Measurements from ENCODE around the gene ADORA2A.

Gene ADORA2A

DNA sequence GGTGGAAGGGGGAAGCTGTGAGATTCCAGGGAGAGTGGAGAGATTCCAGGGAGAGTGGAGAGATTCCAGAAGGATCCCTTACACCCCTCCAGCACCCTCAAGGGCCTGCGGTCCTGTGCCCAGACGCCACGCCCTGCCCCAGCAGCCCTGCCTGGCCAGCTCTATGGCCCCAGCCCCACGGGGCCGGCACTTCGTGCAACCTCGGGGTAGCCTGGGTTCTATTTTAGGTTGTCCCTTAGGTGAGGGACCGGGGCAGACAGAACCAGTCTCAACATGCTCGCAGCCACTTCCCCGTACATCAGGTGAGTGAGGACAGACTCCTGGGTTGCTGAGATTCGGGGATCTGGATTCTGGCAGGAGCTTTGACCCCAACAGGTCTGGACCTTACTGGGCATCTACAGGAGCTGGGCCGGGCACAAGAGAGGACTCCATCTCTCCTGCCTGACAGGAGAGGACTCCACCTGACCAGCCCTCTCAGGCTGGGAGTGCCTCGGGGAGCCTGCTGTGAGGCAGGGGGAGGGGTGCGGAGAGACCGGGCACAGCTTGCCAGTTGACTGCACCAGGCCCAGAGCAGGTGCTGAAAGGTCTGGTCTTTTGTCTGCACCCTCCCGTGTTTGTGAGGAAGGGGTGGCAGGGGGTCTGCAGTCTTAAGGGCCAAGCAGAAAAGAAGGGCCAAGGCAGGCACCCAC is 8.5 kb upstream of the ADORA2A start:
- TF ChIP-seq, protein P1, sequence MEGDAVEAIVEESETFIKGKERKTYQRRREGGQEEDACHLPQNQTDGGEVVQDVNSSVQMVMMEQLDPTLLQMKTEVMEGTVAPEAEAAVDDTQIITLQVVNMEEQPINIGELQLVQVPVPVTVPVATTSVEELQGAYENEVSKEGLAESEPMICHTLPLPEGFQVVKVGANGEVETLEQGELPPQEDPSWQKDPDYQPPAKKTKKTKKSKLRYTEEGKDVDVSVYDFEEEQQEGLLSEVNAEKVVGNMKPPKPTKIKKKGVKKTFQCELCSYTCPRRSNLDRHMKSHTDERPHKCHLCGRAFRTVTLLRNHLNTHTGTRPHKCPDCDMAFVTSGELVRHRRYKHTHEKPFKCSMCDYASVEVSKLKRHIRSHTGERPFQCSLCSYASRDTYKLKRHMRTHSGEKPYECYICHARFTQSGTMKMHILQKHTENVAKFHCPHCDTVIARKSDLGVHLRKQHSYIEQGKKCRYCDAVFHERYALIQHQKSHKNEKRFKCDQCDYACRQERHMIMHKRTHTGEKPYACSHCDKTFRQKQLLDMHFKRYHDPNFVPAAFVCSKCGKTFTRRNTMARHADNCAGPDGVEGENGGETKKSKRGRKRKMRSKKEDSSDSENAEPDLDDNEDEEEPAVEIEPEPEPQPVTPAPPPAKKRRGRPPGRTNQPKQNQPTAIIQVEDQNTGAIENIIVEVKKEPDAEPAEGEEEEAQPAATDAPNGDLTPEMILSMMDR (IDR thresholded peaks at IDR 0.05; ENCODE audit: extremely low read depth, missing control alignments) = no peak
- no peak for DNase-seq (ENCODE audit: low spot score)

DNA sequence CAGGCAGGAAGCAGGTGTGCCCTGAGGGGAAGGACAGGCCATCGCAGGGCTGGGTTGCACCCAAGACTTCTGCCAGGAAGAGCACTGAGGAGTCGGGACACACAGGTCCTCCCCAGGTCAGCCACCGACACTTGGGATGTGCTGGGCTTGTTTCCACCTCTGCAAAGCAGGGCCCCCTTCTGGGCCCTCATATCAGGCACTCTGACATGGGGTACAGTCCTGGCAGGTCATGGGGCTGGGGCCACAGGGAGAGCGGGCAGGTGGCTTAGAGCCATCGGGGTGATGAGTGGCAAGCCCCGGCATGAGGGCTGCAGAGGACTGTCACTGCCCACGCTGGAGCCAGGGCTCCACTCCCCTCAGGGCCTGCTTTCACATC is 7.9 kb upstream of the ADORA2A start:
- TF ChIP-seq, protein P1 (IDR thresholded peaks at IDR 0.05; ENCODE audit: extremely low read depth, missing control alignments) = no peak
- no peak for DNase-seq (ENCODE audit: low spot score)

DNA sequence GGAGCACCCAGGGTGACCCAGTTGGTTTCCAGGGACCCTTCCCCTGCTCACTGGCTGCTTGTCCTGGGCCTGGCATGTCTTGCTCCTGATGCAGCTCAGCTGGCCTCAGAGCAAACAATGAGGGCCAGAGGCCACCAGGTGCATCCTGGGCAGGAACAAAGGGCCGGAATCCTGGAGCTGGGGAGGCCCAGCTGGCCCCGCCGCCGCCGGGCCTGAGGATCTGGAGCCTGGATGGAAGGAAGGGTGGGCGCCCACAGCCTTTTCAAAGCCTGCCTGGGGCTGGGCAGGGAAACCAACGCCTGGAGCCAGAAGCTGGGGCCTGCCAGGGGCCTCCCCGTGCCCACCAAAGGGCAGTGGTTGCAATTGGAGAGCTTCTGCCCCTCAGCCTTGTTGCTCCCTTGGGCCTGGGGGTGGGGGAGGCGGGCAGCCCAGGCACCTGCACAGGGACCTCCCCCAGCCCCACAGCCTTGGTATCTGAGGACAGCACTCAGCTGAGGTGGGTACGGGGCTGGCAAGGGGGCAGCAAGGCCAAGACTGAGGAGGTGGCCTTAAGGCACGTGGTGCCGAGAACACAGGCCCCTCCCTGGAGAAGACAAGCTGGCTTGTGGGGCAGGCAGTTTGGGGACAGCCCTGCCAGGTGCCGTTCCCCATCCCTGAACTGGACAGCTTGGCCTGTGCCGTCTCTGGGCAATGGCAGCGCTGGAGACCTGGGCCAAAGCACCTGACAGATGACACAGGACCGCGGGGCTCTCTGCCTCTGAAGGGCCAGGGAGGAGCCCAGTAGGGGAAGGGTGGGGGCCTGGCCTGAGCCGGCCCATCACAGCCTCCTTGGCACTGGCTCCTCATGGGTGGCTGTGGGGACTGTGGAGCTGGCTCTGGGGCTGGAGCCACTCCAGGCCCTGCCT is 7.1 kb upstream of the ADORA2A start:
- TF ChIP-seq, protein P1 (IDR thresholded peaks at IDR 0.05; ENCODE audit: extremely low read depth, missing control alignments) = no peak
- DNase-seq (ENCODE audit: low spot score) = no peak

DNA sequence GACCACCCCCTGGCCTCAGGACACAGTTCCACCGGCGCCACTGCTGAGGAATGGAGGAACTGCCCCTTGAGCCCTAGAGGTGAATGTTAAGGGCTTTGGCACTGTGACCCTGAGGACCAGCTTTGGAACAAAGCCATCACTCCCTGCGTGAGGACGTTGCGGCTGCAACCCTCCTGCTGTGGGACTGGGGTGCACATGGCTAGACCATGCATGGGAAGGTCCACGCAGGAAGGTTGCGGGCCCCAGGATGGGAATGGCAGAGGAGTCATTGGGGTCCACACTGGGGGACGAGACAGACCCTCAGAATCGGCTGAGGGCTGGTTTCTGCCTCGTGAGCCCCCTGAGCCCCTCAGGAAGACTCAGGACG is 6.4 kb upstream of the ADORA2A start:
- no peak for DNase-seq (ENCODE audit: low spot score)
- TF ChIP-seq, protein P1 (IDR thresholded peaks at IDR 0.05; ENCODE audit: extremely low read depth, missing control alignments) = no peak

DNA sequence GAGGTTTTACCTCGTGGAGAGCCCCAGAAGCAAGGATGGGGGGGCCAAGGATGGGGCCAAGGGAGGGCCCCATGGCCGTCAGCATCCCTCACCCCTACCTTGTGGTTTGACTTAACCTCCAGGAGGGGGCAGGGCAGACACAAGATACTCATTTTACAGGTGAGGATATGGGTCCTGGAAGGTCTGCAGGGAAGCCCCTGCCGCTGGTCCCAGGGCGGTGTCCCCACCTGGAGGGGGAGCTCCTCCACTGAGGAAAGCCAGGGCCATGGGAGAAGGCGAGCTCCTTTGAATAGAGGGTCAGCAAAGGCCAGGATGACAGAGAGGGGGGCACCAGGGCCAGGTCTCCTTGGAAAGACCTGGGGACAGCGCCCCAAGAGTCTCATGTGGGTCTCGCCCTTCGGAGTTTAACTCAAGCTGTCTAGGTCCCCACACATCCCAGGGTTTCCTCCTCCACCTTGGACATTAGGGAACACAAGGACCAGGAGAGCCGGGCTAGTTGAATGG is 5.9 kb upstream of the ADORA2A start:
- TF ChIP-seq, protein P1 (IDR thresholded peaks at IDR 0.05; ENCODE audit: extremely low read depth, missing control alignments) = peak; percentile 11
- DNase-seq (ENCODE audit: low spot score) = peak; percentile 77

DNA sequence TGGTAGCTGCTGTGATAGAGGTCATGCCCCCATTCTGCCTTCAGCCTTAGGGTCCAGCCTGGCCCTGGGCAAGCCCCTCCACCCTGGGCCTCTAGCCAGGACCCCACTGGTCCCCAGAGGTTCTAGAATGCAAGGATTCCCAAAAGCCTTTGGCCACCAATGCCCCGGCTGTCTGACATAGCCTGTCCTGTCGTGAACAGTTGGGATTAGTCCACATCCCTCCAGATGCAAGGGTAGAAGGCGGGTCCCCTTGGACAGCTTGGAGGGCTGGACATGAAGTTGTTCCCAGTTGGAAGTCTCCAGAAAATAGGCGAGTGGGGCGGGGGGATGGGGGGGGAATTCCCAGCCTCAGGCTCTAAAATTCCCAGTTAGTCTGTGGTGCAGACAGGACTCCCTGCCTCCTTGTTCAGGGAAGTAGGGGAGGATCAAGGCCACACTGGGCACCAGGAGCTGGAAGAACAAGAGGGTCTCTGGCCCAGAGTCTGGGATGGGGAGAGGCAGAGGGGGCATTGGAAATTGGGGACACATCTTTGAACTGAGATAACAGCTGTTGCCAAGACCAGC is 5.2 kb upstream of the ADORA2A start:
- TF ChIP-seq, protein P1 (IDR thresholded peaks at IDR 0.05; ENCODE audit: extremely low read depth, missing control alignments) = no peak
- DNase-seq (ENCODE audit: low spot score) = no peak

DNA sequence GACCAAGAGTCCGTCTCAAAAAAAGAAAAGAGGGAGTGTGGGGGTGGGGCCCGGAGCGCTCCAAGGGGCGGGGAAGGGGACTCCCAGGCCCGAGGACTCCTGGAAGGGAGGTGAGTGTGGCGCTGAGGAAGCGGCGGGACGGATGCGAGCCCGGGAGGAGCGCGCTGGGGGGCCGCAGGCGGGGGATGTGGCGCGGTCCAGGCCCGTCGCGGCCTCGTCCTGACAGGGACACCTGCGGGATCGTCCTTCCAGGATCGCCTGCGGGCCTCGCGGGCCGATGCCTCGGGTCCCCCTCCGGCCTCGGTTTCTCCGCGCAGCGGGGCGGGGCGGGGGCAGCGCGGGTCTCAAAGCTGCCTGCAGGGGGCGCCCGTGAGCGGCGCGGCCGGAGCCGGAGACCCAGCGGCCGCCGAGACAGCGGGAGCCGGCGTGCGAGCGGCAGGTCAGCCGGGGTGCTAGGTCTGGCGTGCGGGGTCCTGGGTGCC is 3.8 kb upstream of the ADORA2A start:
- TF ChIP-seq, protein P1 (IDR thresholded peaks at IDR 0.05; ENCODE audit: extremely low read depth, missing control alignments) = peak; percentile 85
- peak; percentile 95 for DNase-seq (ENCODE audit: low spot score)
